NCI-H2171 (cell line): ENCODE measurements around the gene SHOC2.
A peak's percentile ranks its signal among the peaks of the same experiment; 100 is the strongest.
"Not testable (repeated sequence)": the region's sequence is repeated elsewhere in the genome, so short reads cannot be mapped to it uniquely, and the experiment has no call there.

ENCODE experiments used
- DNase-seq: peaks from one replicate; lab custom pipeline; 2025; lab: John Stamatoyannopoulos, UW

Gene SHOC2

GRCh38 chr10:110901954-110902819 is 17.2 kb upstream of the SHOC2 start:
- no peak for DNase-seq

- no peak for DNase-seq
Measured at GRCh38 chr10:110903280-110904278, 15.8 kb upstream of the SHOC2 start.

GRCh38 chr10:110910138-110910537 is 9.3 kb upstream of the SHOC2 start:
- no peak for DNase-seq

- DNase-seq, result no peak
Measured at GRCh38 chr10:110912374-110912773, 7.0 kb upstream of the SHOC2 start.

GRCh38 chr10:110914431-110914830 is 5.0 kb upstream of the SHOC2 start:
- no peak for DNase-seq

GRCh38 chr10:110915035-110915434 is 4.4 kb upstream of the SHOC2 start:
- no peak for DNase-seq

GRCh38 chr10:110915600-110915999 is 3.8 kb upstream of the SHOC2 start:
- DNase-seq, result not testable (repeated sequence)

- no peak for DNase-seq
Measured at GRCh38 chr10:110916554-110917346, 2.7 kb upstream of the SHOC2 start.

GRCh38 chr10:110918269-110918642 is 1.1 kb upstream of the SHOC2 start:
- no peak for DNase-seq

- peak; percentile 72 for DNase-seq
Measured at GRCh38 chr10:110918643-110919348, 608 bp upstream of the SHOC2 start, which contains the start of gene BBIP1. Gene BBIP1 (minus strand): TSS chr10:110919180. CDS start chr10:110918157, 1,023 bp downstream.

GRCh38 chr10:110919971-110920881 is 822 bp downstream of the SHOC2 start:
- no peak for DNase-seq

- DNase-seq, result no peak
Measured at GRCh38 chr10:110923856-110924493, 4.6 kb downstream of the SHOC2 start.

GRCh38 chr10:110927461-110927860 is 8.1 kb downstream of the SHOC2 start:
- no peak for DNase-seq

- no peak for DNase-seq
Measured at GRCh38 chr10:110931769-110932381, 12.5 kb downstream of the SHOC2 start.

GRCh38 chr10:110932505-110933180 is 13.2 kb downstream of the SHOC2 start:
- DNase-seq, result no peak

GRCh38 chr10:110936757-110937156 is 17.4 kb downstream of the SHOC2 start:
- DNase-seq, result no peak

- no peak for DNase-seq
Measured at GRCh38 chr10:110939419-110939818, 20.0 kb downstream of the SHOC2 start.

- DNase-seq, result no peak
Measured at GRCh38 chr10:110944792-110945396, 25.5 kb downstream of the SHOC2 start.
